Measurements from ENCODE around the gene ARHGAP4.

- TF ChIP-seq ATF3 (IDR thresholded peaks at IDR 0.05; ENCODE audit: borderline replicate concordance, extremely low read depth, low read depth, low read length) (no peak), CUX1 (IDR thresholded peaks at IDR 0.05; ENCODE audit: insufficient replicate concordance, low read depth, low read length) (no peak), CTCF (IDR thresholded peaks at IDR 0.05 in 2 of 3, conservative IDR thresholded peaks at IDR 0.05 in 1 of 3; ENCODE audit: control insufficient read depth in 2 of 3, extremely low read depth in 1 of 3, insufficient read depth in 1 of 3, low read depth in 3 of 3, low read length in 3 of 3) (no peak), E2F4 (IDR thresholded peaks at IDR 0.05; ENCODE audit: low read depth, low read length) (no peak), MEF2A (IDR thresholded peaks at IDR 0.05; ENCODE audit: insufficient read depth, low read depth, low read length) (no peak), USF1 (IDR thresholded peaks at IDR 0.05; ENCODE audit: borderline replicate concordance, extremely low read length, insufficient read depth, low read depth, low read length) (no peak), ATF2 (IDR thresholded peaks at IDR 0.05; ENCODE audit: low read length) (no peak), CEBPB (IDR thresholded peaks at IDR 0.05; ENCODE audit: borderline replicate concordance in 1 of 2, low read depth in 2 of 2, low read length in 2 of 2) (no peak), NFIC (IDR thresholded peaks at IDR 0.05; ENCODE audit: low read depth, low read length) (no peak), SREBF2 (IDR thresholded peaks at IDR 0.05; ENCODE audit: low read length) (no peak), EP300 (IDR thresholded peaks at IDR 0.05; ENCODE audit: borderline replicate concordance in 1 of 2, control insufficient read depth in 1 of 2, low read depth in 2 of 2, low read length in 2 of 2) (no peak), RFX5 (IDR thresholded peaks at IDR 0.05; ENCODE audit: low read depth, low read length) (no peak), FOS (IDR thresholded peaks at IDR 0.05; ENCODE audit: borderline replicate concordance, extremely low read depth, insufficient read length) (no peak)
Measured at GRCh38 chrX:153932220-153932915, 6.3 kb upstream of the ARHGAP4 start.

Data from GM12878 (cell line).